GM12878 (cell line): ENCODE data around the gene FKBP3. TPM values are rescaled to one million over a fixed set of nuclear protein-coding genes. Genes with fewer than 3 reads are reported as not detected.

Source experiments
- ATF3 ChIP-seq: IDR thresholded peaks from 2 replicates; pipeline ENCODE4 v1.6.1; 2011; ENCODE audit warnings: low read depth, mild to moderate bottlenecking, low read length, moderate library complexity, borderline replicate concordance; ENCODE audit errors: extremely low read depth
- BHLHE40 ChIP-seq, 2 experiments: fragments of 450-650 bp in 1 of 2; IDR thresholded peaks; 2 replicates each; pipeline ENCODE4 v1.6.1; 2011 to 2017; ENCODE audit warnings: low read depth in 2 of 2, borderline replicate concordance in 1 of 2, improper control_type of control experiment in 1 of 2, low read length in 1 of 2, mild to moderate bottlenecking in 1 of 2
- BRCA1 ChIP-seq: IDR thresholded peaks from 2 replicates; pipeline ENCODE4 v1.6.1; 2011; ENCODE audit warnings: low read depth, low read length, improper control_type of control experiment
- CHD1 ChIP-seq: IDR thresholded peaks from 2 replicates; pipeline ENCODE4 v1.6.1; 2012; ENCODE audit warnings: low read depth, low read length, improper control_type of control experiment
- FOS ChIP-seq: IDR thresholded peaks from 3 replicates; pipeline ENCODE4 v1.6.1; 2011; ENCODE audit warnings: borderline replicate concordance; ENCODE audit not compliant: insufficient read length; ENCODE audit errors: extremely low read depth
- MYB ChIP-seq: fragments of 150-350 bp; IDR thresholded peaks from 2 replicates; pipeline ENCODE4 v1.6.1; 2014; ENCODE audit warnings: mild to moderate bottlenecking, low read depth, low read length, borderline replicate concordance
- PKNOX1 ChIP-seq: fragments of 450-650 bp; IDR thresholded peaks from 2 replicates; pipeline ENCODE4 v1.6.1; 2016; ENCODE audit warnings: mild to moderate bottlenecking
- POLR2AphosphoS2 ChIP-seq: IDR thresholded peaks from 2 replicates; pipeline ENCODE4 v1.6.1; 2011; ENCODE audit warnings: low read depth, mild to moderate bottlenecking, low read length, improper control_type of control experiment, moderate library complexity
- RB1 ChIP-seq: fragments of 450-650 bp; formaldehyde crosslinking; IDR thresholded peaks from 2 replicates; pipeline ENCODE4 v1.6.1; 2017; ENCODE audit warnings: mild to moderate bottlenecking, borderline replicate concordance
- RCOR1 ChIP-seq: conservative IDR thresholded peaks from 2 replicates; pipeline ENCODE4 v1.6.1; 2012; ENCODE audit warnings: low read depth, low read length, improper control_type of control experiment
- RELB ChIP-seq: fragments of 450-650 bp; IDR thresholded peaks from 2 replicates; pipeline ENCODE4 v1.6.1; 2017; ENCODE audit warnings: low read depth, mild to moderate bottlenecking, moderate library complexity
- REST ChIP-seq: IDR thresholded peaks from 2 replicates; pipeline ENCODE4 v1.6.1; 2012; ENCODE audit warnings: mild to moderate bottlenecking, low read depth, low read length
- SPI1 ChIP-seq: IDR thresholded peaks from 2 replicates; pipeline ENCODE4 v1.6.1; 2011; ENCODE audit warnings: low read depth, mild to moderate bottlenecking, low read length, moderate library complexity, borderline replicate concordance; ENCODE audit not compliant: insufficient read depth
- TARDBP ChIP-seq: IDR thresholded peaks from 2 replicates; pipeline ENCODE4 v1.6.1; 2016; ENCODE audit warnings: borderline replicate concordance
- TCF12 ChIP-seq: IDR thresholded peaks from 2 replicates; pipeline ENCODE4 v1.6.1; 2011; ENCODE audit warnings: low read depth, mild to moderate bottlenecking, low read length
- USF2 ChIP-seq: IDR thresholded peaks from 2 replicates; pipeline ENCODE4 v1.6.1; 2011; ENCODE audit warnings: low read depth, low read length, improper control_type of control experiment, borderline replicate concordance
- YY1 ChIP-seq: IDR thresholded peaks from 2 replicates; pipeline ENCODE4 v1.6.1; 2011; ENCODE audit warnings: low read depth, mild to moderate bottlenecking, low read length
- ZBTB33 ChIP-seq: fragments of 450-650 bp; IDR thresholded peaks from 2 replicates; pipeline ENCODE4 v1.6.1; 2017; ENCODE audit warnings: mild to moderate bottlenecking
- ZNF24 ChIP-seq: fragments of 450-650 bp; IDR thresholded peaks from 2 replicates; pipeline ENCODE4 v1.6.1; 2017; ENCODE audit warnings: antibody characterized with exemption, mild to moderate bottlenecking
- ZNF274 ChIP-seq: IDR thresholded peaks from one replicate; pipeline ENCODE4 v1.8.0; 2011; ENCODE audit not compliant: insufficient read length, insufficient read depth
- polyA plus RNA-seq, 11 experiments: library from polyadenylated mRNA; depleted of rRNA in 4 of 11; unstranded in 6 of 11; stranded (reverse) in 5 of 11; fragments of >200 nt; fragmentation: Nextera tagmentation in 4 of 11; fragmentation: Illumina TruSeq in 1 of 11; extraction: Ambion mirVana in 4 of 11; extraction: Trizol in 1 of 11; gene quantifications; 1 replicate in 1 of 11; 2 replicates in 10 of 11; pipeline versions ENCODE4 v1.2.1 to v1.2.3, GENCODE V29; 2011 to 2016; ENCODE audit warnings: inconsistent platforms in 2 of 11, missing spikeins in 2 of 11, low read depth in 1 of 11
- total RNA-seq, 4 experiments: library from RNA; depleted of rRNA in 3 of 4; stranded (reverse); fragments of >200 nt in 3 of 4; fragmentation: Illumina TruSeq in 1 of 4; extraction: Trizol in 1 of 4; gene quantifications; 2 replicates each; pipeline versions ENCODE4 v1.2.1 to v1.2.3, GENCODE V29; 2013 to 2021

FKBP3 gene
- total and polyA plus RNA-seq, 10 of the 15 experiments (the other 5 are each of a cell fraction or from before 2014, with no cell fraction given), result 67.2 to 218 (median 129) TPM

GRCh38 chr14:45083976-45084722, 50.1 kb downstream of the FKBP3 start, which contains the start of gene PRPF39 (continued):
- TF ChIP-seq REST (no peak), MYB (no peak), PKNOX1 (no peak), ZNF274 (no peak), RELB (no peak), YY1 (peak; percentile 68), TCF12 (no peak), FOS (no peak), ZBTB33 (no peak), ATF3 (peak; percentile 62; the same call in 1 of the 2 replicates), CHD1 (no peak), USF2 (peak; percentile 65), SPI1 (no peak), BRCA1 (no peak), RB1 (peak; percentile 76; the same call in 1 of the 2 replicates), ZNF24 (no peak), BHLHE40 (IDR thresholded peaks at IDR 0.05; ENCODE audit: borderline replicate concordance in 1 of 2, low read depth in 2 of 2, low read length in 1 of 2) (peak in 1 of 2 experiments; percentile 90; a peak in 3 of 4 replicates), RCOR1 (no peak), TARDBP (no peak), POLR2AphosphoS2 (peak; percentile 86; the same call in 1 of the 2 replicates)
